ENCODE results near the gene PARP3. TPM values are rescaled to one million over a fixed set of nuclear protein-coding genes. Genes with fewer than 3 reads are reported as not detected.
A peak's percentile ranks its signal among the peaks of the same experiment; 100 is the strongest.

PARP3 gene
- total RNA-seq, 2 experiments from 2014 or later, result 23.5 to 26.1 TPM

- DNase-seq (no peak), ATAC-seq (ENCODE audit: low read depth) (no peak)
- Mint-ChIP-seq H3K36me3 (no peaks in the 10 kb centered on the region), H3K27me3 (peaks cover 4% of the 10 kb centered on the region), H3K4me1 (peaks cover 15% of the 10 kb centered on the region), H3K9me3 (no peaks in the 10 kb centered on the region), H3K27ac (no peak overlapping the region), H3K4me3 (peak overlapping the region; percentile 35)
- POLR2A ChIA-PET, result interaction anchor here (2.5 to 2.8 kb wide), 2 partner anchors 13 to 27 kb away, joined by 13 to 15 read pairs; partner anchors contain the start of genes ACY1, PARP3 and RRP9
Observed at GRCh38 chr3:51968883-51969678, 26.9 kb downstream of the PARP3 start.

GRCh38 chr3:51969841-51970240, 27.7 kb downstream of the PARP3 start:
- H3K27ac Mint-ChIP-seq, result no peak overlapping the region
- no peaks in the 10 kb centered on the region for H3K36me3 Mint-ChIP-seq
- POLR2A ChIA-PET, result interaction anchor here (2.8 kb wide), 1 partner anchor 12 kb away, joined by 15 read pairs; the partner anchor contains the start of gene ACY1
- DNase-seq (no peak), ATAC-seq (ENCODE audit: low read depth) (no peak)
- peaks cover 4% of the 10 kb centered on the region for H3K27me3 Mint-ChIP-seq
- H3K4me3 Mint-ChIP-seq, result no peak overlapping the region
- peaks cover 18% of the 10 kb centered on the region for H3K4me1 Mint-ChIP-seq
- no peaks in the 10 kb centered on the region for H3K9me3 Mint-ChIP-seq

- H3K27ac Mint-ChIP-seq, result no peak overlapping the region
- no peaks in the 10 kb centered on the region for H3K36me3 Mint-ChIP-seq
- no peaks in the 10 kb centered on the region for H3K9me3 Mint-ChIP-seq
- DNase-seq (no peak), ATAC-seq (ENCODE audit: low read depth) (no peak)
- peaks cover 22% of the 10 kb centered on the region for H3K4me1 Mint-ChIP-seq
- H3K27me3 Mint-ChIP-seq, result peaks cover 2% of the 10 kb centered on the region
- POLR2A ChIA-PET, result no interaction called here
- no peak overlapping the region for H3K4me3 Mint-ChIP-seq
Observed at GRCh38 chr3:51970606-51971300, 28.6 kb downstream of the PARP3 start.

- Mint-ChIP-seq H3K36me3 (no peaks in the 10 kb centered on the region), H3K4me1 (peaks cover 22% of the 10 kb centered on the region), H3K4me3 (no peak overlapping the region), H3K27me3 (no peaks in the 10 kb centered on the region), H3K9me3 (no peaks in the 10 kb centered on the region), H3K27ac (no peak overlapping the region)
- POLR2A ChIA-PET, result interaction anchor here (0.7 kb wide), 1 partner anchor 160 kb away, joined by 3 read pairs; no protein-coding TSS in a partner anchor
- ATAC-seq (ENCODE audit: low read depth), result no peak
- DNase-seq, result no peak
Observed at GRCh38 chr3:51971350-51971749, 29.2 kb downstream of the PARP3 start.

GRCh38 chr3:51974277-51974962, 32.3 kb downstream of the PARP3 start:
- Mint-ChIP-seq H3K9me3 (no peaks in the 10 kb centered on the region), H3K27me3 (no peaks in the 10 kb centered on the region), H3K4me1 (peaks cover 30% of the 10 kb centered on the region), H3K4me3 (peak overlapping the region; percentile 89), H3K27ac (peak overlapping the region; percentile 90), H3K36me3 (no peaks in the 10 kb centered on the region)
- DNase-seq, result no peak
- ATAC-seq (ENCODE audit: low read depth), result peak; percentile 9
- POLR2A ChIA-PET, result interaction anchor here (0.9 to 3.4 kb wide), 13 partner anchors 8 to 589 kb away, joined by 3 to 41 read pairs (median 6); partner anchors contain the start of genes ACY1, DUSP7, MANF and PARP3

- POLR2A ChIA-PET, result interaction anchor here (1.8 to 3.4 kb wide), 5 partner anchors 7 to 81 kb away, joined by 4 to 41 read pairs (median 7); partner anchors contain the start of genes ACY1, DUSP7, PARP3 and RRP9
- ATAC-seq (ENCODE audit: low read depth) (peak; percentile 75), DNase-seq (peak; percentile 83)
- Mint-ChIP-seq H3K4me1 (peaks cover 29% of the 10 kb centered on the region), H3K27me3 (no peaks in the 10 kb centered on the region), H3K27ac (peak within 1 kb of the TSS; percentile 90), H3K9me3 (no peaks in the 10 kb centered on the region), H3K36me3 (no peaks in the 10 kb centered on the region), H3K4me3 (peak within 1 kb of the TSS; percentile 89)
Observed at GRCh38 chr3:51974963-51975851, 33.0 kb downstream of the PARP3 start, which contains the start of gene ABHD14A. Gene ABHD14A, plus strand, starts transcription at chr3:51975064. Its CDS starts 72 bp downstream, at chr3:51975136.

GRCh38 chr3:51975852-51976549, 33.8 kb downstream of the PARP3 start:
- Mint-ChIP-seq H3K27me3 (no peaks in the 10 kb centered on the region), H3K36me3 (peaks cover 1% of the 10 kb centered on the region), H3K27ac (peak overlapping the region; percentile 84), H3K4me1 (peaks cover 27% of the 10 kb centered on the region), H3K9me3 (no peaks in the 10 kb centered on the region), H3K4me3 (peak overlapping the region; percentile 89)
- POLR2A ChIA-PET, result interaction anchor here (1.8 kb wide), 1 partner anchor 80 kb away, joined by 4 read pairs; the partner anchor contains the start of gene DUSP7
- DNase-seq, result peak; percentile 58
- no peak for ATAC-seq (ENCODE audit: low read depth)

GRCh38 chr3:51977446-51978142, 35.4 kb downstream of the PARP3 start:
- peak overlapping the region; percentile 49 for H3K27ac Mint-ChIP-seq
- H3K27me3 Mint-ChIP-seq, result no peaks in the 10 kb centered on the region
- H3K4me3 Mint-ChIP-seq, result peak overlapping the region; percentile 9
- POLR2A ChIA-PET, result interaction anchor here (0.7 to 1.2 kb wide), 3 partner anchors 18 to 303 kb away, joined by 3 read pairs; partner anchors contain the start of gene RPL29
- H3K4me1 Mint-ChIP-seq, result peaks cover 34% of the 10 kb centered on the region
- ATAC-seq (ENCODE audit: low read depth) (peak; percentile 30), DNase-seq (no peak)
- H3K36me3 Mint-ChIP-seq, result peaks cover 1% of the 10 kb centered on the region
- no peaks in the 10 kb centered on the region for H3K9me3 Mint-ChIP-seq

GRCh38 chr3:51978143-51978502, 36.0 kb downstream of the PARP3 start:
- H3K9me3 Mint-ChIP-seq, result no peaks in the 10 kb centered on the region
- ATAC-seq (ENCODE audit: low read depth), result no peak
- no peak overlapping the region for H3K4me3 Mint-ChIP-seq
- DNase-seq, result no peak
- no peaks in the 10 kb centered on the region for H3K27me3 Mint-ChIP-seq
- H3K27ac Mint-ChIP-seq, result no peak overlapping the region
- POLR2A ChIA-PET, result interaction anchor here (1.2 kb wide), 1 partner anchor 18 kb away, joined by 3 read pairs; the partner anchor contains the start of gene RPL29
- peaks cover 1% of the 10 kb centered on the region for H3K36me3 Mint-ChIP-seq
- H3K4me1 Mint-ChIP-seq, result peaks cover 36% of the 10 kb centered on the region

- Mint-ChIP-seq H3K36me3 (peaks cover 1% of the 10 kb centered on the region), H3K4me1 (peaks cover 31% of the 10 kb centered on the region)
- POLR2A ChIA-PET, result interaction anchor here (1.5 kb wide), 1 partner anchor 13 kb away, joined by 3 read pairs; no protein-coding TSS in a partner anchor
Observed at GRCh38 chr3:51980253-51980652, 38.1 kb downstream of the PARP3 start.

GRCh38 chr3:51982352-51982837, 40.2 kb downstream of the PARP3 start:
- POLR2A ChIA-PET, result interaction anchor here (0.6 to 3.3 kb wide), 13 partner anchors 8 to 1367 kb away, joined by 3 to 49 read pairs (median 5); partner anchors contain the start of genes ABHD14A, ABHD14B, DUSP7 and PARP3
- Mint-ChIP-seq H3K27ac (peak overlapping the region; percentile 87), H3K4me1 (peaks cover 18% of the 10 kb centered on the region), H3K27me3 (no peaks in the 10 kb centered on the region), H3K4me3 (peak overlapping the region; percentile 94), H3K9me3 (no peaks in the 10 kb centered on the region), H3K36me3 (peaks cover 1% of the 10 kb centered on the region)
- DNase-seq (peak; percentile 49), ATAC-seq (ENCODE audit: low read depth) (peak; percentile 8)

More at GRCh38 chr3:51980253-51980652, 38.1 kb downstream of the PARP3 start:
- H3K27me3 Mint-ChIP-seq, result no peaks in the 10 kb centered on the region
- no peak for ATAC-seq (ENCODE audit: low read depth)
- no peak for DNase-seq
- H3K9me3 Mint-ChIP-seq, result no peaks in the 10 kb centered on the region
- no peak overlapping the region for H3K4me3 Mint-ChIP-seq
- H3K27ac Mint-ChIP-seq, result no peak overlapping the region

All from activated naive CD8-positive, alpha-beta T cell treated with anti-CD3 and anti-CD28 coated beads, Interleukin-2, amount 10 ng/mL, durations not matched to agents 7 days and 5 days (primary cell).